GM10266 (cell line): ENCODE results near the gene CCDC110.

Source experiments
- DNase-seq: peaks from one replicate; pipeline ENCODE4 v3.0.0; 2012; ENCODE audit errors: extremely low spot score
- TF ChIP-seq, protein P1 (sequence below): IDR thresholded peaks from 2 replicates; pipeline ENCODE4 v1.5.1; 2012; ENCODE audit warnings: mild to moderate bottlenecking, low read depth; ENCODE audit not compliant: control insufficient read depth, insufficient read depth; ENCODE audit errors: missing control alignments

The CCDC110 gene

DNA sequence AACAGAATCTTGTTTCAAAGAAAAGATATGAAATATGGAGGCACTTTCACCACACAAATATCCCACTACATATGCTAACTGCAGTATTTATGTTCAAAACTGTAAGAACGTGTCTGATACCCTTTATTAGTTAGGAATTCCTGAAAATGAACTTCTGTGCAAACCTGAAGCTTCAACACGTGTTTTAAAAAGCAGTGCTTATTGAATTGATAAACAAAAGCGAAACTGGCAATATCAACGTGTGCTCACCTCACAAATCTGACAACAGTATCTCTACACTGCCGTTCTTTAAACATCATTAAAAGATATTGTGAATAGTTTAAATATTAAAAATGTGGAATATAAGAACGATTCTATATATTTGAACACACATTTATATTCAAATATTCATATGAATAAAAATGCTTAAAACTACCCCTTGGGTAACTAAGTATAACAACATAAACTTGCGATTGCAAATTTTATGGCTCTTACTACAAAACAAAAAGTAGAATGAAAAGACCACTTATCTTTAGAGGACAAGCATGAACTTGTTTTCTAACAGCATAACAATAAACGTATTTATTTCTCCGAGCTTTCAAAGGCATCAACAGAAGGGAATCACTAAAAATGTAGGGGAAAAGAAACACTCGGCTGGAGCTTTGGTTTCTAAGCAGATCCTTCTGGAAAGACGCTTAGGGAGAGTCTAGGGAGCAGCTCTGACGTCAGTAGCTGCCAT is 76.1 kb downstream of the CCDC110 start, which contains the start of gene LRP2BP:
TSS of gene LRP2BP (minus strand) at position 687 of the 718 bp plus-strand sequence. CDS start 17,738 bp downstream, outside the sequence.
- peak; percentile 32 for DNase-seq
- TF ChIP-seq, protein P1, sequence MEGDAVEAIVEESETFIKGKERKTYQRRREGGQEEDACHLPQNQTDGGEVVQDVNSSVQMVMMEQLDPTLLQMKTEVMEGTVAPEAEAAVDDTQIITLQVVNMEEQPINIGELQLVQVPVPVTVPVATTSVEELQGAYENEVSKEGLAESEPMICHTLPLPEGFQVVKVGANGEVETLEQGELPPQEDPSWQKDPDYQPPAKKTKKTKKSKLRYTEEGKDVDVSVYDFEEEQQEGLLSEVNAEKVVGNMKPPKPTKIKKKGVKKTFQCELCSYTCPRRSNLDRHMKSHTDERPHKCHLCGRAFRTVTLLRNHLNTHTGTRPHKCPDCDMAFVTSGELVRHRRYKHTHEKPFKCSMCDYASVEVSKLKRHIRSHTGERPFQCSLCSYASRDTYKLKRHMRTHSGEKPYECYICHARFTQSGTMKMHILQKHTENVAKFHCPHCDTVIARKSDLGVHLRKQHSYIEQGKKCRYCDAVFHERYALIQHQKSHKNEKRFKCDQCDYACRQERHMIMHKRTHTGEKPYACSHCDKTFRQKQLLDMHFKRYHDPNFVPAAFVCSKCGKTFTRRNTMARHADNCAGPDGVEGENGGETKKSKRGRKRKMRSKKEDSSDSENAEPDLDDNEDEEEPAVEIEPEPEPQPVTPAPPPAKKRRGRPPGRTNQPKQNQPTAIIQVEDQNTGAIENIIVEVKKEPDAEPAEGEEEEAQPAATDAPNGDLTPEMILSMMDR, result no peak
